Superior temporal gyrus (tissue), 1 donor: ENCODE results near the gene CLASRP.

Source experiments
- DNase-seq: peaks from one replicate; pipeline ENCODE4 v3.0.0-alpha.2; 2016; ENCODE audit errors: extremely low spot score

The CLASRP gene

GRCh38 chr19:45020071-45020470 lies 18.8 kb upstream of the CLASRP start:
- DNase-seq = no peak

- DNase-seq = no peak
Observed at GRCh38 chr19:45021971-45022370, 16.9 kb upstream of the CLASRP start.

- DNase-seq = no peak
Observed at GRCh38 chr19:45023048-45023447, 15.8 kb upstream of the CLASRP start.

DNA sequence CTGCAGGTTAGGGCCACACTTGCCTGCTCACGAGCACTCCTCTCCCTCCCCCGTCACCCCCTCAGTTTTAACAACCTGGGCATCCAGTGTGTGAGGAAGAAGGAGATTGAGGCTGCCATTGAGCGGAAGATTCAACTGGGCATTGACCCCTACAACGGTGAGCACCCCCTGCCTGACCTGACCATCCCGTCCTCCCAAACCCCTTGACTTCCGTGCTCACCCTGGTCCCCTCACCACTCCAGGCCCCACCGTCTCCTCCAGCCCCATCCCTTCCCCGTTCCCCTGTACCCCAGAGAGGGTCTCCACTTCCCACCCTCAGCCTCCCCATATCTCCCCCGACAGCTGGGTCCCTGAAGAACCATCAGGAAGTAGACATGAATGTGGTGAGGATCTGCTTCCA lies 13.6 kb upstream of the CLASRP start:
- no peak for DNase-seq

GRCh38 chr19:45027371-45027770 lies 11.5 kb upstream of the CLASRP start:
- DNase-seq = no peak

DNA sequence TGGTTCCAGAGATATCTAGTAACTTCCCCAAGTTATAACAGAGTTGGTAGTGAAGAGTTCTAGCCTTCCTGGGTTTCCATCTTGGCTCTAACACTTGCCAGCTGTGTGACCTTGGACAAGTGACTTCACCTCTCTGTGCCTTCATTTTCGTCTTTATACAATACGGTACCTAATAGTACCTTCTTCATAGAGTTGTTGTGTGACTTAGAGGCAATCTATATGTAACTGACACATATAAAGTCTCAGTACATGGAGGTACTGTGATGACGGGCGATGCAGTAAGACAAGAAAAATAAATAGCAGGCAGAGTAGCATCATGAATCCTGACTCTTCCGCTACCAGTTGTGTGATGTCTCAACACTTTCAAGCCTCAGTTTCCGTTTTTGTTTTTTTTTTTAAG lies 8.0 kb upstream of the CLASRP start:
- DNase-seq = no peak

GRCh38 chr19:45032421-45032820 lies 6.4 kb upstream of the CLASRP start:
- no peak for DNase-seq

- DNase-seq = no peak
Observed at GRCh38 chr19:45035755-45036154, 3.1 kb upstream of the CLASRP start.

GRCh38 chr19:45037393-45038169 lies 1.3 kb upstream of the CLASRP start:
- DNase-seq = no peak

GRCh38 chr19:45040059-45040771 lies 1.4 kb downstream of the CLASRP start:
- DNase-seq = no peak

GRCh38 chr19:45041125-45041524 lies 2.3 kb downstream of the CLASRP start:
- DNase-seq = no peak

- peak; percentile 96 for DNase-seq
Observed at GRCh38 chr19:45045671-45046353, 7.0 kb downstream of the CLASRP start.

DNA sequence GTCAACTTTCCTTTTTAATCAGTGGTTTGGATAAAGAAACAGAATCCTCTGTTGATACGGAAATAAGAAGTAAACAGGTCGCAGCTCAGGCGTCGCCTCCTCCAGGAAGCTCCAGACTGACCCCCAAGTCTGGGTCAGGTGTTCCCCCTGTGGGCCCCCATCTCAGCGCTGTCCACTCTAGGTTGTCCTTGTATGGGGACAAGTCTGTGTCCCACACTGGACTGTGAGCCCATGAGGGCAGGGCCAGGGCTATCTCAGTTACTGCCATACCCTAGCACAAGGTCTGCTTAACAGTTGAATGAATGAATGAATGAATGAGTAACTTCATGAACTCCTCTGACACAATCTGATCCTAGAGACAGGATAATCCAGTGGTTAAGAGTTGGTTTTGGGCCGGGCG lies 7.5 kb downstream of the CLASRP start:
- no peak for DNase-seq

- peak; percentile 20 for DNase-seq
Observed at GRCh38 chr19:45047188-45047797, 8.4 kb downstream of the CLASRP start.

DNA sequence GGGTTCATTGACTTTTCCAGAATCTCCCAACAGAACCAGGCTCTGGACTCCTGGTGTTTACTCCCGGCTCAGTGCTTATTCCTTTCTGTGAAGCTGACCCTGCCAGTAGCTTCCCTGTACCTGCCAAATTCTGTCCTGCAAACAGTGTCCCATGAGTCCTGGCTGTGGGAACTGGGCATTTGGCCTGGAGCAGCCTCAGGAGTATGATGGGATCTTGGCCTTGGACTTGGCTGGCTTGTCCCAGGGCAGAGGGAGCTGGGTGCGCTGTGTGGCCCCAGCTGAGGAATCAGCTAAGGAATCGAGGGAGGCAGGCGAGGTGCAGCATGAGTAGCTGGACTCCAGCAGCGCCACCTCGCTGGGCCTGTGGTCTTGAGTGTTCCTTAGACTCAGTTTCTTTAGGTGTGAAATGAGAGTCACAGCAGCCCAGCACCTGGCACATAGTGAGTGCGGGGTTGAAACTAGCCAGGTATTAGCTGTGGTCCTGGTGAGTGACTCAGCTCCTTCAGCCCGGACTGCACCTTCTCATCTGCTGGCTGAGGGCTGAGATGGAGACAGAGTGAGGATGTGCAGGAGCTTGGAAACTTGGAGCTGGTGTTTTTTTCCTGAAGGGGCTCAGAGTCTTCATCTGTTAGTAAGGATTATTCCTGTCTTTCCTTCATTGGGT lies 10.4 kb downstream of the CLASRP start:
- peak; percentile 17 for DNase-seq

GRCh38 chr19:45050036-45050435 lies 11.2 kb downstream of the CLASRP start:
- no peak for DNase-seq

DNA sequence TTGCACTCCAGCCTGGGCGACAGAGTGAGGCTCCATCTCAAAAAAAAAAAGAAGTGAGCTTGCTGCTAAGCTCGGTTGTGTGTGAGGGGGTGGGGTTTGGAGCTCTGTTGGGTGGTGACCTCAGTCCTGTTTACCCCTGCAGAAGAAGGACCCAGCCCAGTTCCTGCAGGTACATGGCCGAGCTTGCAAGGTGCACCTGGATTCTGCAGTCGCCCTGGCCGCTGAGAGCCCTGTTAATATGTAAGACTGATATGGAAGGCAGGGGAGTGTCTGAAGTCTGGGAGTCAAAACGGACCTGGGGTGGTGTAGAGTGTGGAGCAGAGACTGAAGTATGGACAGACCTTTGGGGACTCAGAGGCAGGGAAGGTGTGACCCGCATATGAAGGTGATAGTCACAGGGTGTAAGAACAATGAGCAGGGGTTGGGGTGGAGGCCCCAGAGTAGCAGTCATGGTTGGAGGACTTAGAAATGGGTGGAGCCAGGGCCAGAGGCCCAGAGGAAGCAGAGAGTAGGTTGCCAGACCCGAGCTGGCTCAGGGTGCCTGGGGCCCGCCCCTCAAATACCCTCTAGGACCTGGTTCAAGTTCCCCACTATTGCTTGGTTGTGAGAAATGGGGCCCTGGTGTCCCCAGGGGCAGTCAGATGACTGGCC lies 13.2 kb downstream of the CLASRP start:
- no peak for DNase-seq

- DNase-seq = no peak
Observed at GRCh38 chr19:45056831-45057230, 18.0 kb downstream of the CLASRP start.

- no peak for DNase-seq
Observed at GRCh38 chr19:45057444-45057843, 18.6 kb downstream of the CLASRP start.

- no peak for DNase-seq
Observed at GRCh38 chr19:45058622-45059159, 19.8 kb downstream of the CLASRP start.
